ENCODE results near the gene ACTRT3. TPM values are rescaled to one million over a fixed set of nuclear protein-coding genes. Genes with fewer than 3 reads are reported as not detected.
A peak's percentile ranks its signal among the peaks of the same experiment; 100 is the strongest.

ACTRT3 gene
- total and polyA plus RNA-seq, 4 donors = 1.3 to 2.3 (median 1.5) TPM

GRCh38 chr3:169772305-169772896 lies 3.0 kb upstream of the ACTRT3 start:
- peak overlapping the region; percentile 68 to 99 (median 74) for H3K4me3 ChIP-seq (ENCODE audit: low read depth in 1 of 3, low read length in 3 of 3)
- under 1% methylated on average over 15 of the region's 15 CpGs for WGBS
- peaks cover 1 to 15% (median 6%) of the 10 kb centered on the region in 4 donors for H3K36me3 ChIP-seq (ENCODE audit: control insufficient read depth in 4 of 4, insufficient read depth in 3 of 4, low read depth in 1 of 4, low read length in 3 of 4)
- peak overlapping the region; percentile 99 to 100 for H3K27ac ChIP-seq (ENCODE audit: low read depth in 1 of 2, low read length in 2 of 2)
- peak; percentile 73 for DNase-seq (ENCODE audit: low spot score)
- H3K9me3 ChIP-seq (ENCODE audit: control insufficient read depth in 4 of 4, low read length in 3 of 4) = no peaks in the 10 kb centered on the region
- TF ChIP-seq ZBTB33 (IDR thresholded peaks at IDR 0.05) = peak; percentile 32
- no peak for TF ChIP-seq YY1 (IDR thresholded peaks at IDR 0.05)
- TF ChIP-seq NR2F2 (IDR thresholded peaks at IDR 0.05) = no peak
- TF ChIP-seq HNF4G (IDR thresholded peaks at IDR 0.05) = no peak
- TF ChIP-seq HNF4A (conservative IDR thresholded peaks at IDR 0.05) = no peak
- peak in 1 of 2 donors; percentile 3 for TF ChIP-seq JUND (IDR thresholded peaks at IDR 0.05)
- TF ChIP-seq, protein P1, sequence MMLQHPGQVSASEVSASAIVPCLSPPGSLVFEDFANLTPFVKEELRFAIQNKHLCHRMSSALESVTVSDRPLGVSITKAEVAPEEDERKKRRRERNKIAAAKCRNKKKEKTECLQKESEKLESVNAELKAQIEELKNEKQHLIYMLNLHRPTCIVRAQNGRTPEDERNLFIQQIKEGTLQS (IDR thresholded peaks at IDR 0.05) = no peak
- no peak for TF ChIP-seq FOXA2 (IDR thresholded peaks at IDR 0.05)
- no peak for TF ChIP-seq TAF1 (conservative IDR thresholded peaks at IDR 0.05)
- no peak for TF ChIP-seq RAD21 (IDR thresholded peaks at IDR 0.05)
- no peak for TF ChIP-seq REST (IDR thresholded peaks at IDR 0.05)
- no peak for TF ChIP-seq SP1 (IDR thresholded peaks at IDR 0.05)
- TF ChIP-seq RXRA (IDR thresholded peaks at IDR 0.05) = no peak
- TF ChIP-seq EGR1 (IDR thresholded peaks at IDR 0.05; ENCODE audit: low read depth in 2 of 2) = no peak
- TF ChIP-seq, protein P2, sequence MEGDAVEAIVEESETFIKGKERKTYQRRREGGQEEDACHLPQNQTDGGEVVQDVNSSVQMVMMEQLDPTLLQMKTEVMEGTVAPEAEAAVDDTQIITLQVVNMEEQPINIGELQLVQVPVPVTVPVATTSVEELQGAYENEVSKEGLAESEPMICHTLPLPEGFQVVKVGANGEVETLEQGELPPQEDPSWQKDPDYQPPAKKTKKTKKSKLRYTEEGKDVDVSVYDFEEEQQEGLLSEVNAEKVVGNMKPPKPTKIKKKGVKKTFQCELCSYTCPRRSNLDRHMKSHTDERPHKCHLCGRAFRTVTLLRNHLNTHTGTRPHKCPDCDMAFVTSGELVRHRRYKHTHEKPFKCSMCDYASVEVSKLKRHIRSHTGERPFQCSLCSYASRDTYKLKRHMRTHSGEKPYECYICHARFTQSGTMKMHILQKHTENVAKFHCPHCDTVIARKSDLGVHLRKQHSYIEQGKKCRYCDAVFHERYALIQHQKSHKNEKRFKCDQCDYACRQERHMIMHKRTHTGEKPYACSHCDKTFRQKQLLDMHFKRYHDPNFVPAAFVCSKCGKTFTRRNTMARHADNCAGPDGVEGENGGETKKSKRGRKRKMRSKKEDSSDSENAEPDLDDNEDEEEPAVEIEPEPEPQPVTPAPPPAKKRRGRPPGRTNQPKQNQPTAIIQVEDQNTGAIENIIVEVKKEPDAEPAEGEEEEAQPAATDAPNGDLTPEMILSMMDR (IDR thresholded peaks at IDR 0.05; ENCODE audit: low read depth, low read length, missing input control) = no peak
- TF ChIP-seq FOXA1 (IDR thresholded peaks at IDR 0.05) = no peak
- TF ChIP-seq, protein P3, sequence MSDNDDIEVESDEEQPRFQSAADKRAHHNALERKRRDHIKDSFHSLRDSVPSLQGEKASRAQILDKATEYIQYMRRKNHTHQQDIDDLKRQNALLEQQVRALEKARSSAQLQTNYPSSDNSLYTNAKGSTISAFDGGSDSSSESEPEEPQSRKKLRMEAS (IDR thresholded peaks at IDR 0.05) = peak; percentile 93
- no peak for TF ChIP-seq GABPA (IDR thresholded peaks at IDR 0.05 in 1 of 2, conservative IDR thresholded peaks at IDR 0.05 in 1 of 2)
- H3K9ac ChIP-seq (ENCODE audit: low read depth in 1 of 2, low read length in 2 of 2) = peak overlapping the region; percentile 79 to 94
- H3K27me3 ChIP-seq (ENCODE audit: control insufficient read depth in 4 of 4, insufficient read depth in 4 of 4, low read length in 3 of 4) = no peaks in the 10 kb centered on the region
- H3K4me1 ChIP-seq (ENCODE audit: control insufficient read depth in 4 of 4, insufficient read depth in 4 of 4, low read length in 3 of 4) = peaks cover 0 to 37% (median 19%) of the 10 kb centered on the region in 4 donors
